Right atrium auricular region (tissue), 2 donors: ENCODE data around the gene SIGLEC5. TPM values are rescaled to one million over a fixed set of nuclear protein-coding genes. Genes with fewer than 3 reads are reported as not detected.
"Not testable (repeated sequence)": the region's sequence is repeated elsewhere in the genome, so short reads cannot be mapped to it uniquely, and the experiment has no call there.

Experiments used
- DNase-seq: peaks from one replicate; pipeline ENCODE4 v3.0.0-alpha.2; 2019; ENCODE audit warnings: low spot score
- H3K27ac ChIP-seq, 2 donors: fragments of 200-600 bp; sonication (generic); 1 replicate in 1 of 2; 2 replicates in 1 of 2; pipeline ENCODE4 v1.5.1; 2016 to 2019
- H3K27me3 ChIP-seq, 2 donors: fragments of 200-600 bp; sonication (generic); one replicate each; pipeline versions ENCODE4 v1.5.1 to v1.6.0; 2017 to 2019
- H3K36me3 ChIP-seq: fragments of 200-600 bp; sonication (generic); one replicate; pipeline ENCODE4 v1.5.1; 2016
- H3K4me1 ChIP-seq, 2 donors: fragments of 200-600 bp; sonication (generic); one replicate each; pipeline versions ENCODE4 v1.5.1 to v1.6.0; 2017 to 2019
- H3K4me3 ChIP-seq, 2 donors: fragments of 200-600 bp; sonication (generic); 1 replicate in 1 of 2; 2 replicates in 1 of 2; pipeline ENCODE4 v1.5.1; 2017 to 2019; ENCODE audit warnings: mild to moderate bottlenecking in 1 of 2, moderate library complexity in 1 of 2
- H3K9me3 ChIP-seq, 2 donors: fragments of 200-600 bp; sonication (generic); one replicate each; pipeline ENCODE4 v1.5.1; 2019
- CTCF ChIP-seq, 2 donors: fragments of 200-600 bp; sonication (generic); IDR thresholded peaks; one replicate each; pipeline ENCODE4 v1.5.1; 2019; ENCODE audit warnings: antibody characterized with exemption in 2 of 2
- total RNA-seq, 2 donors: library from RNA; depleted of rRNA; stranded (reverse); fragments of >200 nt; gene quantifications; one replicate each; pipeline ENCODE4 v1.1.0, GENCODE V29; 2016

The SIGLEC5 gene
- total RNA-seq, 2 donors from 2014 or later: 1.7 TPM; not detected in 1

- H3K27me3 ChIP-seq: no peaks in the 10 kb centered on the region
- H3K27ac ChIP-seq: no peak overlapping the region
- DNase-seq: no peak
Observed at GRCh38 chr19:51651216-51651846, 21.1 kb upstream of the SIGLEC5 start.

DNA sequence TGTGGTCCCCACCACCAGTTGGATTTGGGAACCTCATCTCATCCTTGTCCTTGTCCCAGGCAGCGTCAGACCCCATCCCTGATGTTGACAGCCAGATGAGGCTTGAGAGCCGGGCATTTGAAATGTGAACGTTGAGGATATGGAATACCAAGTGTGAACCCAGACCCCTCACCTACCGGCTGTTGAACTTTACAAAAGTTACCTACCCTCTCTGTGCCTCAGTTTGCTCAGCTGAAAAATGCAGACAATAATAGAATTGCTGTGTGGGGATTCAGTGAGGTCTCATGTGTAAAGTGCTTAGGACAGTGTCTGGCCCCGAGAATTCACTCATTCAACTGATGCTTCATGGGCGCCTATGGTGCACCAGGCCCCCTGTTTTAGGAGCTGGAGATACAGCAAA lies 17.1 kb upstream of the SIGLEC5 start:
- TF ChIP-seq CTCF (IDR thresholded peaks at IDR 0.05): no peak
- Histone ChIP-seq H3K4me3 (no peak overlapping the region), H3K36me3 (no peaks in the 10 kb centered on the region), H3K27me3 (no peaks in the 10 kb centered on the region), H3K9me3 (no peaks in the 10 kb centered on the region), H3K4me1 (no peaks in the 10 kb centered on the region), H3K27ac (no peak overlapping the region)
- no peak for DNase-seq

More at GRCh38 chr19:51651216-51651846, 21.1 kb upstream of the SIGLEC5 start:
- Histone ChIP-seq H3K9me3 (no peaks in the 10 kb centered on the region), H3K4me1 (no peaks in the 10 kb centered on the region), H3K36me3 (no peaks in the 10 kb centered on the region), H3K4me3 (no peak overlapping the region)
- TF ChIP-seq CTCF (IDR thresholded peaks at IDR 0.05): no peak

GRCh38 chr19:51646730-51647129 lies 16.5 kb upstream of the SIGLEC5 start, which contains the start of gene SIGLEC14:
SIGLEC14 (minus strand) TSS chr19:51646825; CDS start chr19:51646759, 66 bp downstream.
- not testable (repeated sequence) for H3K4me3 ChIP-seq

DNA sequence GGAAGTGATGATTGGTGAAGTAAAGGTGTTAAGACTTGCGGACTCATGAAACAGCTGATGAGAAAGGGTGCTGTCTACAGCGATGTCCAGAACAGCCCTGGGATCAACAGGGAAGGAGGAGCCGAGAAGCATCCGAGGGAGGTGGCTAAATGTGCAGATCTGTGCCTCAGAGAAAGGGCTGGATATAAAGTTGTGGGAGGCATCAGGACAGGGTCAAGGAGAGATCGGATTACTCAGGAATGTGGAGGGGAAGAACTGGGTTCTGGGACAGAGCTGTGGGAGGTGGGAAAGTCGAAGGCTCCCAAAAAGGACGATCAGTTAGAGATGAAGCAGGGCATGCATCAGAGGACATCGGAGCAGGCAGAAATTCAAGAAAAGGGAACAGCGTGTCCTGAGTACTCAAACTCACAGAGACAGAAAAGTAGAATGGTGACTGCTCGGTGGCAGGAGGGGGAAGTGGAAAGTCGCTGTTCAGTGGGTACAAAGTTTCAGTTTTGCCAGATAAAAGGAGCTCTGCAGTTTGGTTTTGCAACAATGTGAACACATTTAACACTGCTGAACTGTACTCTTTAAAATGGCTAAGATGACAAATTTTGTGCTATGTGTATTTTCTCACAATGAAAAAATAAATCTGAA lies 14.6 kb upstream of the SIGLEC5 start:
- Histone ChIP-seq H3K4me1 (no peaks in the 10 kb centered on the region), H3K4me3 (no peak overlapping the region), H3K27me3 (no peaks in the 10 kb centered on the region), H3K9me3 (no peaks in the 10 kb centered on the region), H3K27ac (no peak overlapping the region), H3K36me3 (no peaks in the 10 kb centered on the region)
- no peak for TF ChIP-seq CTCF (IDR thresholded peaks at IDR 0.05)
- no peak for DNase-seq

More at GRCh38 chr19:51646730-51647129, 16.5 kb upstream of the SIGLEC5 start, which contains the start of gene SIGLEC14:
- H3K9me3 ChIP-seq, DNase-seq, H3K27ac ChIP-seq, H3K36me3 ChIP-seq, H3K27me3 ChIP-seq, H3K4me1 ChIP-seq: not testable (repeated sequence)

DNA sequence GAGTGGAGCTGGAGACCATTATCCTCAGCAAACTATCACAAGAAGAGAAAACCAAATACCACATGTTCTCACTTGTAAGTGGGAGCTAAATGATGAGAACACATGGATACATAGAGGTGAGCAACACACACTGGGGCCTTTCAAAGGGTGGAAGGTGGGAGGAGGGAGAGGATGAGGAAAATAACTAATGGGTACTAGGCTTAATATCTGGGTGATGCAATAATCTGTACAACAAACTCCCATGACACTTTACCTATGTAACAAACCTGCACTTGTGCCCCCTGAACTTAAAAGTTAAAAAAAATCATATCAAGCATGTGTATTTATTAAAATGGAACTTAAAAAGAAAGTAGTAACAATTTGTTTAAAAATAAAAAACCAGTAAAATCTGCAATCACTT lies 11.4 kb upstream of the SIGLEC5 start:
- Histone ChIP-seq H3K36me3 (no peaks in the 10 kb centered on the region), H3K9me3 (no peaks in the 10 kb centered on the region), H3K4me3 (no peak overlapping the region), H3K27ac (no peak overlapping the region), H3K27me3 (no peaks in the 10 kb centered on the region), H3K4me1 (no peaks in the 10 kb centered on the region)
- no peak for TF ChIP-seq CTCF (IDR thresholded peaks at IDR 0.05)
- DNase-seq: no peak

DNA sequence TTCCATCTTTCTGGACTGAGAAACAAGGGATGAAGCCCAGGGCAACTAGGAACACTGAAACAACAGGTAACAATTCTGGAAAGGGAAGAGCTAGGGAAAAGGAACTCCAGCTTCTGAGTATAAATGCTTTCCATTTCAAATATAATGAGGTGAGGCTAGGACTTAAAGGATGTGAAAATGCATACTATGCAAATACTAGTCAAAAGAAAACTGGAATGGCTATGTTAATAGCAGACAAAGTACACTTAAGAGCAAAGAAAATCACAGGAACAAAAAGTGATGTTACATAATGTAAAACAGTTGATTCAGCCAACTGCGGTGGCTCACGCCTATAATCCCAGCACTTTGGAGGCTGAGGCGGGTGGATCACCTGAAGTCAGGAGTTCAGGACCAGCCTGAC lies 10.2 kb upstream of the SIGLEC5 start:
- Histone ChIP-seq H3K4me1 (no peaks in the 10 kb centered on the region), H3K27me3 (no peaks in the 10 kb centered on the region), H3K36me3 (no peaks in the 10 kb centered on the region), H3K4me3 (no peak overlapping the region), H3K27ac (no peak overlapping the region), H3K9me3 (no peaks in the 10 kb centered on the region)
- TF ChIP-seq CTCF (IDR thresholded peaks at IDR 0.05): no peak
- DNase-seq: no peak
